Omental fat pad (tissue), 4 donors: ENCODE data around the gene SERPINB6. TPM values are rescaled to one million over a fixed set of nuclear protein-coding genes. Genes with fewer than 3 reads are reported as not detected.

ENCODE experiments used
- ATAC-seq: fragments of 150-250 bp; one replicate; pipeline ENCODE4 v1.9.1; 2016; ENCODE audit warnings: mild to moderate bottlenecking, moderate library complexity; ENCODE audit not compliant: low FRiP score
- DNase-seq: peaks from one replicate; pipeline ENCODE4 v3.0.0-alpha.2; 2019; ENCODE audit warnings: low spot score
- total RNA-seq, 4 donors: library from RNA; depleted of rRNA; stranded (reverse); fragments of >200 nt; gene quantifications; one replicate each; pipeline ENCODE4 v1.1.0, GENCODE V29; 2016
- TF ChIP-seq, protein P1 (sequence below), 3 donors: fragments of 450-650 bp; IDR thresholded peaks; one replicate each; pipeline ENCODE4 v1.5.1; 2016 to 2017; ENCODE audit warnings: antibody characterized with exemption in 3 of 3, mild to moderate bottlenecking in 3 of 3, moderate library complexity in 2 of 3

The SERPINB6 gene
- total RNA-seq, 4 donors from 2014 or later = 134 to 197 (median 158) TPM

DNA sequence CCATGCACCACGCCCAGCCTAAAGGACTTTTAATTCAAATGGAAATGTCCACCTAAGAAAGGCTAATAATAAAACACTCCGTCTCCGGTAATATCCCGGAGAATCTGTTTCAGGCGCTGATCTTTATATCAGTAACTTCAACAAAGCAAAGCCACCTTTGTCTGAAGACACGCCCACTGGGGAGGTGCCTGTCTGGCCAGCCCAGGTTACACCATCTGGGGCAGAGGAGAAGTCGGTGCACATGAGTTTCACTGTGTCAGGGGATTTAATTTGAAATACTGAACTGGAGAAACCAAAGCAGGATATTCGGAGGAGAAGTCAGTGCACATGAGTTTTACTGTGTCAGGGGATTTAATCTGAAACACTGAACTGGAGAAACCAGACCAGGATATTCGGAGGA, 9.4 kb downstream of the SERPINB6 start:
- TF ChIP-seq, protein P1, sequence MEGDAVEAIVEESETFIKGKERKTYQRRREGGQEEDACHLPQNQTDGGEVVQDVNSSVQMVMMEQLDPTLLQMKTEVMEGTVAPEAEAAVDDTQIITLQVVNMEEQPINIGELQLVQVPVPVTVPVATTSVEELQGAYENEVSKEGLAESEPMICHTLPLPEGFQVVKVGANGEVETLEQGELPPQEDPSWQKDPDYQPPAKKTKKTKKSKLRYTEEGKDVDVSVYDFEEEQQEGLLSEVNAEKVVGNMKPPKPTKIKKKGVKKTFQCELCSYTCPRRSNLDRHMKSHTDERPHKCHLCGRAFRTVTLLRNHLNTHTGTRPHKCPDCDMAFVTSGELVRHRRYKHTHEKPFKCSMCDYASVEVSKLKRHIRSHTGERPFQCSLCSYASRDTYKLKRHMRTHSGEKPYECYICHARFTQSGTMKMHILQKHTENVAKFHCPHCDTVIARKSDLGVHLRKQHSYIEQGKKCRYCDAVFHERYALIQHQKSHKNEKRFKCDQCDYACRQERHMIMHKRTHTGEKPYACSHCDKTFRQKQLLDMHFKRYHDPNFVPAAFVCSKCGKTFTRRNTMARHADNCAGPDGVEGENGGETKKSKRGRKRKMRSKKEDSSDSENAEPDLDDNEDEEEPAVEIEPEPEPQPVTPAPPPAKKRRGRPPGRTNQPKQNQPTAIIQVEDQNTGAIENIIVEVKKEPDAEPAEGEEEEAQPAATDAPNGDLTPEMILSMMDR (IDR thresholded peaks at IDR 0.05) = no peak
- ATAC-seq = no peak
- DNase-seq = no peak

DNA sequence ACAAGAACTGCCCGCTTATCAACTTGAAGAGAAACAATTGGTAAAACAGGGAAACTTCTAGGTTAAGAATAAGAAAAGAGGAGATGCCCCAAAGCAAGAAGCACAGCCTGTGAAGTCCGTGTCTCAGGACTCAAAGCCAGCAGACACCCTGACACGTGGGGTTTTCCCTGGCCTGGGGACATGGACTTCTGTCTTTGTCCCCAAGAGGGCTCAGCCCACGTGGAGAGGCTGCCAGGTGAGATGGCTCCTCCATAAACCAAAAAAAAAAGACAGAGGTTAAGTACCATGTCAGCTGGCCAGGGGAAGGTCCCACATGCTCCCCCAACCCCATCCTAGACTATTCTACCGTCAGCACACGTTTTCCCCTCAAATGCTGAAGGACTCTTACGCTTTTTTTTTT, 9.9 kb downstream of the SERPINB6 start:
- ATAC-seq = no peak
- TF ChIP-seq, protein P1 (IDR thresholded peaks at IDR 0.05) = no peak
- no peak for DNase-seq

DNA sequence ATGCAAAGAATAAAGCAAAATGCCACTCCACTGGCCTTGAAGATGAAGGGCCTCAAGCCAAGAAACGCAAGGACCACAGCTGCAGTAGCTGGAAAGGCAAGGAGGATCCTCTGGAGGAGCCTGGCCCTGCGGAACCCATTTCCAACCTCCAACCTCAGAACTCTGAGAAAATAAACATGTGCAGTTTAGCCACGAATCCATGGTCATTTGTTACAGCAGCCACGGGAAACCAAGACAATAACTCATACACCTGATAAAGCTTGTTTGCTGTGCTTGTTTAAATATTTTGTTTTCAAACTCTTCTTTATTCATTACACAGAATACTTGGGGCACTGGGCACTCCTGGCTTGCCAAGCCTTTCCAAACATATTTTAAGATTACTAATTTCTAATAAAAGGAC, 10.4 kb downstream of the SERPINB6 start:
- TF ChIP-seq, protein P1 (IDR thresholded peaks at IDR 0.05) = no peak
- DNase-seq = no peak
- no peak for ATAC-seq

DNA sequence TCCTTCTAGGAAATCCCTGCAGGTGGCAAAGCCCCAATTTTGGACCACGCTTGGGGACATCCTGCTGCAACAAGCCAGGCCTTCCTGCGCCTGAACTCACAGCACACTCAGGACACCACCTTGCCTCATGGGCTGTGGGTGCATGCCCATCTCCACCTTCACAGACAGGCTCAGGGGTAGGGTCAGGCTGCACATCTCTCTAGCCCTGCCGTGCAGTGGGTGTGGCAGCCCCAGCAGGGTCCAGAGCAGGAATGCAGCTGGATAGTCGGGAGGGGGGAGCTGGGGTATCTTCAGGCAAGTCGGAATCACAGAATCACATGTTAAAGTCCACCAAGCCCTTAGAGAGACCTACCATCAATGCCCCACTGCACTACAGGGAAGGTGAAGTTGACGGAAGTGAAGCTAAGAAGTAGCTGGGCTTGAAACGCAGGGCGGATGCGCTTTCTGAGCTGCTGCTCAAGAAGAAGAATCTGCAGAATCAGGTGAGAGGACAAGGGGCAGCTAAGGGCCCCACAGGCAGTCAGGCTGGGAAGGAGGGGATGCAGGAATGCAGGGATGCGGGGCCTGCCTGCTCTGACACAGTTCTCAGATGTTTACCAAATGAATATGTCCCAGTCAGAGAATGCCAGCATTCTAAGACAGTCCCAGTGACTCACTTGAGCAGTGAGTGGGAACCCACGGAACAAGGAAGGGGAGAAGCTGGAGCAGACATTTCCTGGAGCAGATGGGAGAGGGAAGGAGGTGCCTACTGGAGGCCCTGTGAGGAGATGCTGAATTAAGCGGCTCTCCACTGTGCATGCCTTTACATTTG, 11.3 kb downstream of the SERPINB6 start:
- DNase-seq (no peak), ATAC-seq (no peak)
- TF ChIP-seq, protein P1 (IDR thresholded peaks at IDR 0.05) = no peak

DNA sequence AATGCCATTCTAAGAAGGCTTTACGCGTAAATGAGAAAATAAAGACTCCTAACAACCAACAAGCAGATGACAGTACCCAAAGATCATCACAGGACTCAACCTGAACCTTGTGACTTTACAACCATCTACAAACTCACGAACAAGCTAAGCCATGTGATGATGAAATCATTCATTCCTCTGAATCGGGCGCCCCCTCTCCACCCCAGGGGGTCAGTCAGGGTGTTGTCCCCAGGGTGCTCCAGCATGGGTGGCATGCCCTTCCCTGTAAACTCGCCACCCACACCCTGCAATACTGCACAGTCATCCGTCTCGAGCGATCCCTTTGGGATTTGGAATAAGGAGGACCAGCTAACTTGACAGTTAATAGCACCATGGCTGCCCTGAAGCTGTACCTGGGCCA, 12.6 kb downstream of the SERPINB6 start:
- DNase-seq (no peak), ATAC-seq (no peak)
- TF ChIP-seq, protein P1 (IDR thresholded peaks at IDR 0.05) = no peak

DNA sequence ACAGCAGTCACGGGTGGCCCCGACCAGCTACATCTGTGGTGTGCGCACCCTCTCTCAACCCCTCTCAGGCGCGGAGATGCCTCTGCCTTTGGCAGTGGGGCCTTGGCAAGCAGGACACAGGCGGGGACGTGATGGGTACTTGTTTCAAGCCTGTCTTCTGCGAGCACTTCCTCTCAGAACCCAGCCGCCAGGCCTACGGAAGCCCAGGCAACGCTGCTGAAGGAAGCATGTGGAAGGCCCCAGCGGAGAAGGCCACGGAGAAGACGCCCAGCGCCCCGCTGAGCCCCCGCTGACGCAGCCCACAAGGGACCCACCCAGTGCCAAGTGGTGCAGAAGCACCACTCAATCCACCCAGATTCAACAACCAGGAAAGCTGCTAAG, 13.0 kb downstream of the SERPINB6 start:
- TF ChIP-seq, protein P1 (IDR thresholded peaks at IDR 0.05) = no peak
- no peak for ATAC-seq
- no peak for DNase-seq

DNA sequence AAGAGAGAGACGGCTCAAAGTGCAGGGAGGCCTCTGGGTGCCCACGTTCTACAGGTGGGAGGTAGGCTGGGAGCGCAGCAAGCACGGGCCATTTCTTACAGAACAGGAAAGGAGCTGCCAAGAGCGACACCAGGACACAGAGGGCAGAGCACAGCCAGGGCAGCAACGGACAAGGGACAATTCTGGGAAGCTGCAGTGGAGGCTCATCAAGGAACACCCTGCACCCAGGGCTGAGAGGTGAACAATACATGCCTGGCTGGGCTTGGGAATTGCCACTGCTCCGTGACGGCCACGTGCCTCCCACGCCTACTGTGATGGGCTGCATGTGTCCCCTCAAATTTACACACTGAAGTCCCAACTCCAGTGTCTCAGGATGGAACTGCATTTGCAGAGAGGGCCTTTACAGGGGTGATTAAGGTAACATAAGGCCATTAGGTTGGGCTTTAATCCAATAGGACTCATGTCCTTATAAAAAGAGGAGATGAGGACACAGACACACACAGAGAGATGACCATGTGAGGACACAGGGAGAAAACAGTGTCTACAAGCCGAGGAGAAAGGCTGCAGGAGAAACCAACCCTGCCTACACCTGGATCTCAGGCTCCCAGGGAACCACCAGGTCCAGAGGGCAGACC, 13.6 kb downstream of the SERPINB6 start:
- ATAC-seq (no peak), DNase-seq (no peak)
- TF ChIP-seq, protein P1 (IDR thresholded peaks at IDR 0.05) = no peak
